ENCODE measurements around the gene RSAD2.

DNA sequence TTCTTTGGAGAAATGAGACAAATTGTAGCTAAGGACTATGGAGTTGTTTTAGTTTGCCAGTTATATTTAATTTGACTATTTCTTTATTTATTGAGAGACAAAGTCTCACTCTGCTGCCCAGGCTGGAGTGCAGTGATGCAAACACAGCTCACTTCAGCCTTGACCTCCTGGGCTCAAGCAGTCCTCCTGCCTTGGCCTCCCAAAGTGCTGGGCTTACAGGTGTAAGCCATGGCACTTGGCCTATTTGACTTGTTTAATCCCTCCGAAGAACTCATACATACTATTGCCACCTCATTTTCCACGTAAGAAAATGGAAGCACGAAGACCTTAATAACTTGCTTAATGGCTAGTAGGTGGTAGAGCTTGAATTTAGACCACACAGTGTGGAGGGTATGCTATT is 38.6 kb downstream of the RSAD2 start:
- TF ChIP-seq, protein P1, sequence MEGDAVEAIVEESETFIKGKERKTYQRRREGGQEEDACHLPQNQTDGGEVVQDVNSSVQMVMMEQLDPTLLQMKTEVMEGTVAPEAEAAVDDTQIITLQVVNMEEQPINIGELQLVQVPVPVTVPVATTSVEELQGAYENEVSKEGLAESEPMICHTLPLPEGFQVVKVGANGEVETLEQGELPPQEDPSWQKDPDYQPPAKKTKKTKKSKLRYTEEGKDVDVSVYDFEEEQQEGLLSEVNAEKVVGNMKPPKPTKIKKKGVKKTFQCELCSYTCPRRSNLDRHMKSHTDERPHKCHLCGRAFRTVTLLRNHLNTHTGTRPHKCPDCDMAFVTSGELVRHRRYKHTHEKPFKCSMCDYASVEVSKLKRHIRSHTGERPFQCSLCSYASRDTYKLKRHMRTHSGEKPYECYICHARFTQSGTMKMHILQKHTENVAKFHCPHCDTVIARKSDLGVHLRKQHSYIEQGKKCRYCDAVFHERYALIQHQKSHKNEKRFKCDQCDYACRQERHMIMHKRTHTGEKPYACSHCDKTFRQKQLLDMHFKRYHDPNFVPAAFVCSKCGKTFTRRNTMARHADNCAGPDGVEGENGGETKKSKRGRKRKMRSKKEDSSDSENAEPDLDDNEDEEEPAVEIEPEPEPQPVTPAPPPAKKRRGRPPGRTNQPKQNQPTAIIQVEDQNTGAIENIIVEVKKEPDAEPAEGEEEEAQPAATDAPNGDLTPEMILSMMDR (conservative IDR thresholded peaks at IDR 0.05), result no peak
- no peak for TF ChIP-seq EZH2 (IDR thresholded peaks at IDR 0.05; ENCODE audit: low read depth)

Measured in PC-9 (cell line).